HepG2 (cell line): ENCODE measurements around the gene AP1AR. TPM values are rescaled to one million over a fixed set of nuclear protein-coding genes. Genes with fewer than 3 reads are reported as not detected.

Experiments used
- BCL6 ChIP-seq: IDR thresholded peaks from 2 replicates; pipeline ENCODE4 v1.6.1; 2016; ENCODE audit warnings: missing genetic modification reagents, missing compliant biosample characterization
- CENPT ChIP-seq: sonication (generic); formaldehyde crosslinking; IDR thresholded peaks from 2 replicates; pipeline ENCODE4 v1.8.0; 2022; ENCODE audit warnings: low read depth, mild to moderate bottlenecking, moderate library complexity, missing genetic modification reagents
- FOXM1 ChIP-seq: sonication (generic); formaldehyde crosslinking; IDR thresholded peaks from 2 replicates; pipeline ENCODE4 v1.5.0; 2020; ENCODE audit warnings: missing genetic modification reagents
- GLMP ChIP-seq: sonication (generic); formaldehyde crosslinking; IDR thresholded peaks from 2 replicates; pipeline ENCODE4 v1.9.0; 2021; ENCODE audit warnings: missing genetic modification reagents, mild to moderate bottlenecking, borderline replicate concordance
- HDAC2 ChIP-seq: sonication (generic); formaldehyde crosslinking; IDR thresholded peaks from 2 replicates; pipeline ENCODE4 v1.4.0; 2020; ENCODE audit warnings: missing genetic modification reagents
- KLF13 ChIP-seq: sonication (generic); formaldehyde crosslinking; IDR thresholded peaks from 2 replicates; pipeline ENCODE4 v1.4.0; 2020; ENCODE audit warnings: mild to moderate bottlenecking, missing genetic modification reagents
- MAZ ChIP-seq, 2 experiments: sonication (generic) in 1 of 2; formaldehyde crosslinking in 1 of 2; IDR thresholded peaks; 2 replicates each; pipeline versions ENCODE4 v1.5.0 to v1.6.1; 2012 to 2020; ENCODE audit warnings: low read depth in 2 of 2, mild to moderate bottlenecking in 2 of 2, borderline replicate concordance in 1 of 2, improper control_type of control experiment in 1 of 2, low read length in 1 of 2, missing genetic modification reagents in 1 of 2, moderate library complexity in 1 of 2
- PRDM10 ChIP-seq: sonication (generic); formaldehyde crosslinking; IDR thresholded peaks from 2 replicates; pipeline ENCODE4 v1.4.0; 2020; ENCODE audit warnings: low read depth, missing genetic modification reagents
- RAD21 ChIP-seq: fragments of 450-650 bp; formaldehyde crosslinking; IDR thresholded peaks from 2 replicates; pipeline ENCODE4 v1.5.0; 2020; ENCODE audit warnings: mild to moderate bottlenecking
- SAFB2 ChIP-seq: sonication (generic); formaldehyde crosslinking; IDR thresholded peaks from 2 replicates; pipeline ENCODE4 v1.5.1; 2020; ENCODE audit warnings: missing genetic modification reagents, low read depth, mild to moderate bottlenecking, borderline replicate concordance
- SIX1 ChIP-seq: sonication (generic); formaldehyde crosslinking; IDR thresholded peaks from 2 replicates; pipeline ENCODE4 v1.4.0; 2020; ENCODE audit warnings: missing genetic modification reagents, borderline replicate concordance
- TRAFD1 ChIP-seq: sonication (generic); formaldehyde crosslinking; IDR thresholded peaks from 2 replicates; pipeline ENCODE4 v1.5.1; 2020; ENCODE audit warnings: missing genetic modification reagents, mild to moderate bottlenecking, borderline replicate concordance
- ZBTB25 ChIP-seq: IDR thresholded peaks from 2 replicates; pipeline ENCODE4 v1.6.1; 2018; ENCODE audit warnings: missing genetic modification reagents
- ZBTB26 ChIP-seq: IDR thresholded peaks from 2 replicates; pipeline ENCODE4 v1.6.1; 2016; ENCODE audit warnings: missing compliant biosample characterization, missing genetic modification reagents, borderline replicate concordance
- ZBTB38 ChIP-seq: sonication (generic); formaldehyde crosslinking; IDR thresholded peaks from 2 replicates; pipeline ENCODE4 v1.5.1; 2020; ENCODE audit warnings: mild to moderate bottlenecking, missing genetic modification reagents
- ZFYVE20 ChIP-seq: sonication (generic); formaldehyde crosslinking; IDR thresholded peaks from 2 replicates; pipeline ENCODE4 v1.8.0; 2023; ENCODE audit warnings: low read depth, mild to moderate bottlenecking, moderate library complexity, missing genetic modification reagents, borderline replicate concordance
- ZNF160 ChIP-seq: sonication (generic); formaldehyde crosslinking; IDR thresholded peaks from 2 replicates; pipeline ENCODE4 v1.8.0; 2022; ENCODE audit warnings: mild to moderate bottlenecking, inconsistent platforms, missing genetic modification reagents
- ZNF180 ChIP-seq: sonication (generic); formaldehyde crosslinking; IDR thresholded peaks from 2 replicates; pipeline ENCODE4 v1.4.0; 2020; ENCODE audit warnings: low read depth, missing genetic modification reagents, borderline replicate concordance
- ZNF546 ChIP-seq: sonication (generic); formaldehyde crosslinking; conservative IDR thresholded peaks from 2 replicates; pipeline ENCODE4 v1.8.1; 2023; ENCODE audit warnings: mild to moderate bottlenecking, missing genetic modification reagents
- ZNF572 ChIP-seq: sonication (generic); formaldehyde crosslinking; IDR thresholded peaks from 2 replicates; pipeline ENCODE4 v1.5.1; 2020; ENCODE audit warnings: mild to moderate bottlenecking, missing genetic modification reagents
- ZZZ3 ChIP-seq: sonication (generic); formaldehyde crosslinking; IDR thresholded peaks from 2 replicates; pipeline ENCODE4 v1.4.0; 2020; ENCODE audit warnings: missing genetic modification reagents, mild to moderate bottlenecking, borderline replicate concordance
- polyA plus RNA-seq, 8 experiments: library from polyadenylated mRNA; depleted of rRNA in 3 of 8; stranded (reverse) in 7 of 8; unstranded in 1 of 8; fragments of >200 nt; fragmentation: Illumina TruSeq in 4 of 8; extraction: Trizol in 4 of 8; gene quantifications; 2 replicates each; pipeline versions ENCODE4 v1.2.1 to v1.2.3, GENCODE V29; 2011 to 2016; ENCODE audit warnings: low read depth in 4 of 8, missing spikeins in 1 of 8, mixed read lengths in 1 of 8; ENCODE audit not compliant: insufficient read depth in 1 of 8
- total RNA-seq, 5 experiments: library from RNA; depleted of rRNA; stranded (reverse); fragments of >200 nt; fragmentation: Illumina TruSeq; extraction: Trizol; gene quantifications; 2 replicates each; pipeline ENCODE4 v1.2.3, GENCODE V29; 2016; ENCODE audit warnings: low read depth in 1 of 5

AP1AR gene
- total and polyA plus RNA-seq, 2 of the 13 experiments (the other 11 are each of a cell fraction or from before 2014, with no cell fraction given): 24.9 to 39.9 TPM

- TF ChIP-seq ZNF180 (no peak), RAD21 (CRISPR knock-in tag) (no peak), ZFYVE20 (CRISPR knock-in tag) (no peak), MAZ (IDR thresholded peaks at IDR 0.05; ENCODE audit: borderline replicate concordance, low read depth, low read length) (no peak), MAZ (CRISPR knock-in tag; IDR thresholded peaks at IDR 0.05; ENCODE audit: low read depth) (no peak), ZNF572 (CRISPR knock-in tag) (no peak), SIX1 (CRISPR knock-in tag) (peak; percentile 70; the same call in 1 of the 2 replicates), ZNF160 (CRISPR knock-in tag) (no peak), SAFB2 (no peak), BCL6 (CRISPR knock-in tag) (peak; percentile 53; the same call in 1 of the 2 replicates), PRDM10 (CRISPR knock-in tag) (no peak), ZNF546 (CRISPR knock-in tag) (no peak), ZBTB25 (0 out of 2 replicates have a peak, but pooled peaks have one; percentile 35), ZBTB26 (CRISPR knock-in tag) (no peak), GLMP (CRISPR knock-in tag) (no peak), FOXM1 (CRISPR knock-in tag) (no peak), ZBTB38 (CRISPR knock-in tag) (no peak), HDAC2 (CRISPR knock-in tag) (peak; percentile 72; the same call in 1 of the 2 replicates), TRAFD1 (CRISPR knock-in tag) (no peak), KLF13 (CRISPR knock-in tag) (no peak), CENPT (CRISPR knock-in tag) (no peak), ZZZ3 (CRISPR knock-in tag) (no peak)
These were observed 28.0 kb upstream of the AP1AR start (continued) for GRCh38 chr4:112203593-112203992.
